Stimulated activated naive B cell treated with anti-CD40 and anti-IgM and Interleukin-4, amounts not matched to agents 10 μg/mL and 1 μg/mL and 100 μg/mL, for 72 hours (primary cell): ENCODE measurements around the gene FAR1.
"Not testable (repeated sequence)": the region's sequence is repeated elsewhere in the genome, so short reads cannot be mapped to it uniquely, and the experiment has no call there.

Experiments used
- ATAC-seq, 2 donors: fragments of 150-1000 bp; cut with Tn5 transposase; replicated peaks; 2 replicates each; pipeline ENCODE4 v1.10.0; 2021; ENCODE audit warnings: moderate library complexity in 1 of 2
- DNase-seq: peaks from one replicate; pipeline ENCODE4 v3.0.0; 2021
- H3K27ac Mint-ChIP-seq: one replicate; pipeline ENCODE4 v1.8.0; 2022; ENCODE audit warnings: mild to moderate bottlenecking, mixed read lengths
- H3K27me3 Mint-ChIP-seq, 2 donors: one replicate each; pipeline ENCODE4 v1.8.0; 2022; ENCODE audit warnings: mixed read lengths in 2 of 2
- H3K36me3 Mint-ChIP-seq, 2 donors: one replicate each; pipeline ENCODE4 v1.8.0; 2022; ENCODE audit warnings: mixed read lengths in 2 of 2, mild to moderate bottlenecking in 1 of 2
- H3K4me1 Mint-ChIP-seq, 2 donors: one replicate each; pipeline ENCODE4 v1.8.0; 2022; ENCODE audit warnings: mixed read lengths in 2 of 2, mild to moderate bottlenecking in 1 of 2
- H3K4me3 Mint-ChIP-seq, 2 donors: one replicate each; pipeline ENCODE4 v1.8.0; 2022; ENCODE audit warnings: mild to moderate bottlenecking in 2 of 2, mixed read lengths in 2 of 2, moderate library complexity in 1 of 2
- H3K9me3 Mint-ChIP-seq, 2 donors: one replicate each; pipeline ENCODE4 v1.8.0; 2022; ENCODE audit warnings: mixed read lengths in 2 of 2, mild to moderate bottlenecking in 1 of 2

The FAR1 gene

DNA sequence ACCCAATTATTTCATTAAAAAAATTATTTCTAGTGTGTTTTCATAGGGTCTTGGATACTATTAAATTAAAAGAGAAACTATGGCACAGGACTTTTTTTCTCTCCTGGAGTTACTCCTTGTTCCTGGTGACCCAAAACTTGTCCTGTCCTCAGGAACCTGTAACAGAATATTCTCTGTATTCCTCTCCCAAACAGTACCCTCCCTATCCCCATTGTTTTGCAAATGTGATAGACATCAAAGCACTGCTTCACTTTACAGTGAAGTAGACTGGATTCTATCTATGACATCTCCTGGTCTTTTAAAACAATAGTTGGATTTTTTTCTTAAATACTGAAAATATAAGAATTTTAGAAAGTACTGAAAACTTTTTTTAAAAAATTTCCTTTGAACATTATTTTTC lies 37.2 kb downstream of the FAR1 start:
- Mint-ChIP-seq H3K9me3 (no peaks in the 10 kb centered on the region), H3K27me3 (no peaks in the 10 kb centered on the region), H3K4me1 (no peaks in the 10 kb centered on the region), H3K27ac (no peak overlapping the region), H3K4me3 (no peak overlapping the region), H3K36me3 (peaks cover 18 to 42% of the 10 kb centered on the region in 2 donors)
- no peak for ATAC-seq
- no peak for DNase-seq

DNA sequence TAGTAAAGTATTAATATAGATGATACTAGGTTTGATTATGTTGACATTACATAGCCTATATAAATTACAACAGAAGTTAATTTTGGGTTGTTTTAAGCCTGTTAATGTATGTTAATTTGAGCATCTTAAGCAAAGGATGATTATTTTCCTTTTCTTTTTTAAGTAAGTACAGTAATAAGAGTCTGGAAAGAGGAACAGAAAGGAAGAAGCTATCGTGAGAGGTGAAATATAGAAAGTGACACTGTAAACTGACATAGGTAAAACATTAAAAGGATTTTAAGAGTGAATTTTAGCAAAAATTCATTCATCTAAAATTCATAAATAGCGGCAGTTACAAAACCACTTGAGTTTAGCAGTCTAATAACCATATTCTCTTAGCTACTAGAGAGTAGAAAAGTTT lies 45.5 kb downstream of the FAR1 start:
- H3K27ac Mint-ChIP-seq = no peak overlapping the region
- H3K4me1 Mint-ChIP-seq = no peaks in the 10 kb centered on the region
- no peaks in the 10 kb centered on the region for H3K9me3 Mint-ChIP-seq
- peaks cover 36 to 39% of the 10 kb centered on the region in 2 donors for H3K36me3 Mint-ChIP-seq
- no peaks in the 10 kb centered on the region for H3K27me3 Mint-ChIP-seq
- no peak for DNase-seq
- peak; percentile 60 to 69 for ATAC-seq
- H3K4me3 Mint-ChIP-seq = no peak overlapping the region

DNA sequence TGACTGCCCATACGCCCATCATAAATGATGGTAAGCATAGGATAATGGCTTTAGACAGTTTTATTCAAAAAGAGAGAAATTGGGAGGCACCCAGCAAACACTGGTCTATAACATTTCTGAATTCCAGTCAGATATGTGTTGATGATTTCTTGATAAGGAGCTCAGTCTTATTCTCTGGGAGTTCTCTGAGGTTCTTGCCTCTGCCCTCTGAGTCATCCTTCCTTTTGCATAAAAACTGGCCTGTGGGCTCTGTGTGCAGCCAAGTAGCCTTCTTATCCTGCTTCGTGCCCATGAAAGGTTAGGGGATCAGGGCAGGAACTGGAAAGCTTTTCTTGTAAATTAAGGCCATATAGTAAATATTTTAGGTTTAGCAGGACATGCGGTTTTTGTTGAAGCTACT lies 48.9 kb downstream of the FAR1 start:
- H3K36me3 Mint-ChIP-seq = peaks cover 30 to 38% of the 10 kb centered on the region in 2 donors

DNA sequence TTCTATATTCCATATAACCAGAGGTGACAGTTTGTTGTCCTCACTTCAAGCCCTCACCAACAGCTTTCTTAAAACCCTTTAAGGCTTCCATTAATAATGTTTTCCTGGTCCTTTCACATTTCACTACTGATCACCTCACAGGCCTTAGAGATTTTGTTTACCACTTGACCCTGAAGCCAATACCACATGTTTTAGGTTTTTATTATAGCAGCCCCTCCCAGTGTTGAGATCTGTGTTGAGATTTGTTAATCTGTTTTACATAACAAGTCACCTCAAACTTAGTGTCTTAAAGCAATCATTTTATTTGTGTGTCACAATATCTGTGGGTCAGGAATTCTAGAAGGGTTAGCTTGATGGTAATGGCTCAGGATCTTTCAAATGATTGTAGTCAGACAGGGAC lies 49.9 kb downstream of the FAR1 start:
- Mint-ChIP-seq H3K36me3 (peaks cover 37 to 48% of the 10 kb centered on the region in 2 donors), H3K27ac (peak overlapping the region; percentile 32), H3K4me1 (no peaks in the 10 kb centered on the region), H3K27me3 (no peaks in the 10 kb centered on the region), H3K4me3 (no peak overlapping the region), H3K9me3 (no peaks in the 10 kb centered on the region)
- no peak for ATAC-seq
- no peak for DNase-seq

More for the DNA sequence above, 48.9 kb downstream of the FAR1 start:
- H3K27me3 Mint-ChIP-seq = no peaks in the 10 kb centered on the region
- H3K4me1 Mint-ChIP-seq = no peaks in the 10 kb centered on the region
- no peak overlapping the region for H3K4me3 Mint-ChIP-seq
- no peaks in the 10 kb centered on the region for H3K9me3 Mint-ChIP-seq
- DNase-seq = no peak
- no peak overlapping the region for H3K27ac Mint-ChIP-seq
- ATAC-seq = no peak

DNA sequence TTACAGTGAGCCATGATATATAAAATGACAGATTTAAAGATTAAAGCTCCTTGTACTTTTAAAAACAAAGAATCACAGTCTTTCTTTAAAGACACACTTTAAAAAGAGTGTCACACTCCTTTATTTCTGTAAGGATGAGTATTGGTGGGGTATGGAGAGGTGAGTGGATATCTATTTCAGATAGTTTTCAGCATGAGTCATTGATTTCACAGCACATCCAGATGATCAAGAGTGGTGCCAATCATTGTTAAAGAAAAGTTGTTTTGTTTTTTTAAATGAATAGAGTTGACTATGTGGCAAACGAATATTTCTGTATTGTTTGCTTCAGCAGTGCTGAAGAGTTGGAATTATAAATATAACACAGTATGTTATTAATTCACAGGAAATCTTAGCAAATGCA lies 52.5 kb downstream of the FAR1 start:
- peaks cover 32 to 41% of the 10 kb centered on the region in 2 donors for H3K36me3 Mint-ChIP-seq
- no peak for DNase-seq

DNA sequence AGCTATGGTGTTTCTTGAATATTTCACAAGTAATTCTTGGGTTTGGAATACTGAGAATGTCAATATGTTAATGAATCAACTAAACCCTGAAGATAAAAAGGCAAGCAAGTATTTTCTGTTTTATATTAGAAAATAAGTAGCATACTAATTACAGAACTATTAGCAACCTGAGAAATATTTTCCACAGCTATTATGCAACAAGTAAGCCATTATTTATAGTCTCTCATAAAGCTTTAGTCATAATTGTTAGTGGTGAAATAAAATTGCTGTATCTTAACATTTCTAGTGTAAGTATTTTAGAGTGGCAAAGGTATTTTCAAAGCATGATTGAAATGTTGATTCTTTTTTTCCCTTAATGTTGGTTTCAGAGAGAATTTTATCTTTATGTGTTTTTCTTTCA lies 53.3 kb downstream of the FAR1 start:
- H3K9me3 Mint-ChIP-seq = no peaks in the 10 kb centered on the region
- H3K4me1 Mint-ChIP-seq = no peaks in the 10 kb centered on the region
- peaks cover 34 to 40% of the 10 kb centered on the region in 2 donors for H3K36me3 Mint-ChIP-seq
- no peak overlapping the region for H3K4me3 Mint-ChIP-seq
- ATAC-seq (no peak), DNase-seq (no peak)
- no peak overlapping the region for H3K27ac Mint-ChIP-seq
- H3K27me3 Mint-ChIP-seq = no peaks in the 10 kb centered on the region

More for the DNA sequence above, 52.5 kb downstream of the FAR1 start:
- H3K4me3 Mint-ChIP-seq = no peak overlapping the region
- no peaks in the 10 kb centered on the region for H3K27me3 Mint-ChIP-seq
- no peak overlapping the region for H3K27ac Mint-ChIP-seq
- no peaks in the 10 kb centered on the region for H3K4me1 Mint-ChIP-seq
- no peak for ATAC-seq
- H3K9me3 Mint-ChIP-seq = no peaks in the 10 kb centered on the region

DNA sequence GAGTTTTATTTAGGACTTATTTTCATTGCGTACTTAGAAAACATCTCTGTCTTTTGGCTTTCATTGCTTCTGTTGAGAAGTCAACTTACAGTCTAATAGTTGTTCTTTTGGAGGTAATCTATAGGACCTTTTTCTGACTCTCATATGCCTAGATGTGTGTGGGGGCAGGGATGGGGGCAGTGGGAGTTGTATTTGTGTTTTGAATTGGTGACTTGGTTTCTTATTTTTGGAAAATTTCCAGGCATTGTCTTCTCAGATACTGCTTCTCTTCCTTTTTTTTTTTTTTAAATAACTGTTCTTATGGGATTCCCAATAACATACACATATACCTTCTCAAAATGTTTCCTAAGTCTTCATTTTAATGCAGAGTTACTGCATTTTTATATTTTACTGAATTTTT lies 58.0 kb downstream of the FAR1 start:
- peaks cover 25 to 37% of the 10 kb centered on the region in 2 donors for H3K36me3 Mint-ChIP-seq
- no peaks in the 10 kb centered on the region for H3K9me3 Mint-ChIP-seq
- H3K27me3 Mint-ChIP-seq = no peaks in the 10 kb centered on the region
- no peak overlapping the region for H3K4me3 Mint-ChIP-seq
- DNase-seq = no peak
- H3K4me1 Mint-ChIP-seq = no peaks in the 10 kb centered on the region
- no peak for ATAC-seq
- H3K27ac Mint-ChIP-seq = no peak overlapping the region

DNA sequence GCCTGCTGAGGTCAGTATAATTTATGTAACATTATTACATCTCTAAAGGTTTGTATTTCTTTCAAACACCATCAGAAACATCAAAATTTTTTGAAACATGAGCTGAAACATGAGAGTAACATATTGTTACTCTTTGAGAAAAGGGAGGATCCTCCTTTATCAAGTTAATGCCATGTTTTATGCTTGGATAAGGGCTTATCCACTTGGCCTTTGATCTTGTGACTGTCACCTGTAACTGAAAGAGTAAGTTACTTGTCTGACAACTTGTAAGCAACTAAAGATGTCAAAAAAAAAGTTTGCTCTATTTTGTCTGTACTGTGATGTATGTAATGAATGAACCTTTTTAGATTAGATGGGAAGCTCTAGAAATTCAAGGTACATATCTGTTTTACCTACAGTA lies 59.6 kb downstream of the FAR1 start:
- Mint-ChIP-seq H3K27me3 (no peaks in the 10 kb centered on the region), H3K4me1 (no peaks in the 10 kb centered on the region), H3K4me3 (no peak overlapping the region), H3K27ac (no peak overlapping the region), H3K36me3 (peaks cover 19 to 30% of the 10 kb centered on the region in 2 donors), H3K9me3 (no peaks in the 10 kb centered on the region)
- ATAC-seq (no peak), DNase-seq (no peak)

DNA sequence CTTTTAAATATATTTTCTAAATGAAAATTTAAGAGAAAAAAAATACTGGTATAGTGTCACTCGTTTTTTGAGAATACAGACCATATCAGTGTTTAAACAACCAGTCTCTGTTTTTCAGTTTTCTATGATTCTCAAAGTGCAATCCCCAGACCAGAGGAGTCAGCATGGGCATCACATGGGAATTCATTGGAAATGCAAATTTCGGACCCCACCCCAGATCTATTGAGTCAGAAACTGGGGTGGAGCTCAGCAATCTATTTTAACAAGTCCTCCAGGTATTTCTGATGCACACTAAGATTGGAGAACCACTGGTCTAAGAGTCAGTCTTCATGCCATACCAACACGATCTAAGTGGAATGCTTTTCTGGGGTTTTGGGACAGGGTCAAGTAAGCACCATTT lies 66.1 kb downstream of the FAR1 start:
- Mint-ChIP-seq H3K27me3 (peaks cover 0 to 3% of the 10 kb centered on the region in 2 donors), H3K4me3 (no peak overlapping the region), H3K36me3 (peaks cover 0 to 5% of the 10 kb centered on the region in 2 donors), H3K9me3 (no peaks in the 10 kb centered on the region), H3K27ac (no peak overlapping the region), H3K4me1 (no peaks in the 10 kb centered on the region)
- ATAC-seq (no peak), DNase-seq (no peak)

DNA sequence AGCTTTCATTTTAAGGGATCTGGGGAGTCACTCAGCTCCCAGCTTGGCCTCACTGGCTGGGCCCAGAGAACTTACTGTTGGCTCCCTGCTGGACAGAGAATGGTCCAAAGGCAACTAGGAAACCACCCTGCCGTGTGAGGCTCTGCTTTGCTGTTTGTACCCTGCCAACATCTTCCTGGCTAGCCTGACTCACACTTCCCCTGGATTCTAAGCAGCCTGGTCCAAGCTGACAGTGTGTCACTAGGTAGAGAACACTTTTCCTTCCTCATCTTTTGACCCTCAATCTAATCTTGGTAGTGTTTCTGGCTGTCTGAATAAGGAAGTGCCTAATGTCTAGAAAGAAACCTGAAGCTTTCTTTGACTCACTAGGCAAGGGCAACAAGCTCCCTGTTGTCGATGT lies 76.7 kb downstream of the FAR1 start:
- ATAC-seq (peak; percentile 29 to 69), DNase-seq (no peak)
- Mint-ChIP-seq H3K27me3 (peaks cover 22 to 48% of the 10 kb centered on the region in 2 donors), H3K4me3 (no peak overlapping the region), H3K36me3 (peaks cover 0 to 1% of the 10 kb centered on the region in 2 donors), H3K4me1 (no peaks in the 10 kb centered on the region), H3K9me3 (no peaks in the 10 kb centered on the region), H3K27ac (no peak overlapping the region)

DNA sequence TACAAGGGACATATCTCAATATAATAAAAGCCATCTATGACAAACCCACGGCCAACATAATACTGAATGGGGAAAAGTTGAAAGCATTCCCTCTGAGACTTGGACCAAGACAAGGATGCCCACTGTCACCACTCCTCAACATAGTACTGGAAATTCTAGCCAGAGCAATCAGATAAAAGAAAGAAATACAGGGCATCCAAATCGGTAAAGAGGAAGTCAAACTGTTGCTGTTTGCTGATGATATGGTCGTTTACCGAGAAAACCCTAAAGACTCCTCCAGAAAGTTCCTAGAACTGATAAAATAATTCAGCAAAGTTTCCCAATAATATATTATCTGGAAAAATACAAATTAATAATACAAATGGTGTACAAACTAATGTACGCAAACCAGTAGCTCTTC lies 84.8 kb downstream of the FAR1 start:
- H3K27me3 Mint-ChIP-seq = peaks cover 17 to 19% of the 10 kb centered on the region in 2 donors
- not testable (repeated sequence) for H3K27ac Mint-ChIP-seq, DNase-seq, H3K36me3 Mint-ChIP-seq, ATAC-seq, H3K9me3 Mint-ChIP-seq, H3K4me3 Mint-ChIP-seq, H3K4me1 Mint-ChIP-seq

DNA sequence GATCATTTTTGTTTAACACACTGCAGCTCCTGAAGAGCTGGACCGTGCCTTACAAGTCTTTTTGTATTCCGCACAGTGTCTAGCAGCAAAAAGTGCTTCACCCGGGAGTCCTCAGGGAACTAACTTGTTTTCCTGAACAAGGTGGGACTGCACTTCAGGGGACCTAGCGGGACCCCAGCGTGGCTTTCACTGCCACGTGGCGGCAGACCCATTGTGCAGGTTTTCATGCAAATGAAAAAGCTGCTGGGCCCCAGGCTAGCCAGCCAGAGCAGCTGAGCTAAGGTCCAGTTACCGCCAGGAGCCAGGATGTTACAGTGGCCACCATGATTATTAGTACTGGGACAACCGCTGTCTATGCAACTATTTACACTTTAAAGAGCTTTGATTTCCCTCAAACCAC lies 90.6 kb downstream of the FAR1 start:
- Mint-ChIP-seq H3K27me3 (peaks cover 3 to 8% of the 10 kb centered on the region in 2 donors), H3K4me3 (no peak overlapping the region), H3K27ac (no peak overlapping the region), H3K4me1 (no peaks in the 10 kb centered on the region), H3K9me3 (peaks cover 0 to 5% of the 10 kb centered on the region in 2 donors), H3K36me3 (no peaks in the 10 kb centered on the region)
- DNase-seq = no peak
- no peak for ATAC-seq

DNA sequence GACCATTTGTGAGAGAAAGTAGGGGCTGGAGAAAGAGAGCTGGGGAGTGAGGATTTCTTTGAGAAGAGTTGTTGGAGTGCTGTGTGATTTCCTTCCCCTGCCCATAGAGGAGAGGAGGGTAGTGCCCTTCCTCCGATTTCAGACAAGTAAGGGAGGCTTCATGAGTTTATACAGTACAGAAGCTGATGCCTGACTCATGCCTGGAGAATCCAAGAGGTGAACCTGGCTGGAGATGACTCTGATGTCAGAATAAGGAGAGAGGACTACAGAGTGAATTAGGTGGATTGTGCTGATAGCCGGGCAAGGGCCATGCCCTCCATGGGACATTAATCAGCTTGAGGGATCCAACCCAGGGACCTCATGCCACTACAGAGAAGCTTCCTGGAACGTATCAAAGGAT lies 91.6 kb downstream of the FAR1 start:
- DNase-seq (no peak), ATAC-seq (no peak)
- no peak overlapping the region for H3K27ac Mint-ChIP-seq
- H3K27me3 Mint-ChIP-seq = peaks cover 5 to 6% of the 10 kb centered on the region in 2 donors
- no peak overlapping the region for H3K4me3 Mint-ChIP-seq
- no peaks in the 10 kb centered on the region for H3K4me1 Mint-ChIP-seq
- H3K9me3 Mint-ChIP-seq = no peaks in the 10 kb centered on the region
- no peaks in the 10 kb centered on the region for H3K36me3 Mint-ChIP-seq

DNA sequence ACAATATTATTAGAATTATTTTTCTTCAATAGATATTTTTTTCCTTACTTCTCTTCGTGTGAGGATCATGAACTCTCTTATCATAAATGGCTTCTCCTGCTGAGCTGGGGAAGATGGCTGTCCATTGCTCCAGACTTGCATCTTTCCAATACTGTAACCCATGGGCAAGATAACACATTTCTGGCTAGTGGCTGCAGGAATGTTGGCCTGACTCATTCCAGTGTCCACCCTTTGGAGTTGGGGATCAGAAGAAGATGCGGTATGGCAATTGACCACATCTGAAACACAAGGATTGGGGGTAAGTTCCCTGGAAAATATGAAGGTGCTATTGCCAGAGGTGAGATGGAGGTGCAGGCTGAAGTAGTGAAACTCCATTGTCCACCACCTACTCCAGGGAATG lies 92.8 kb downstream of the FAR1 start:
- Mint-ChIP-seq H3K9me3 (no peaks in the 10 kb centered on the region), H3K27me3 (peaks cover 5 to 6% of the 10 kb centered on the region in 2 donors), H3K4me1 (no peaks in the 10 kb centered on the region), H3K36me3 (no peaks in the 10 kb centered on the region), H3K4me3 (no peak overlapping the region), H3K27ac (no peak overlapping the region)
- no peak for DNase-seq
- ATAC-seq = no peak

DNA sequence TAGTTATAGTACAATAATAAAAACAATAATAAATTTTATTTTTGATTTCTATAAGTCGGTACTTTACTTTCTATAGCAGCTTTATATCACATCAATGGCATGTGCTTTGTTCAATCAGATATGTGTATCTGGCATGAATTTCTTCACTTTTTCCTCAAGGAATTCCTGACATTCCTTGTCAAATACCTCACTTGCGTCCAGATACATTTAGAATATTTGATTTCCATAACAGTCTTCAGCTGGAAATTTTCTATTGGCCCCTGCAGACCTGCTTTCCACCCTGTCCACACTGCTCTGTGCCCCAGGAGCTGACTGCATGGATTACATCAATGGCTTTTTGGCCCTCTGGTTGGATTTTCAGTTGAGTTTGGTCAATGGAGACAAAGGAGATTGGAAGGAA lies 93.2 kb downstream of the FAR1 start:
- ATAC-seq = no peak
- no peak overlapping the region for H3K27ac Mint-ChIP-seq
- no peak for DNase-seq

DNA sequence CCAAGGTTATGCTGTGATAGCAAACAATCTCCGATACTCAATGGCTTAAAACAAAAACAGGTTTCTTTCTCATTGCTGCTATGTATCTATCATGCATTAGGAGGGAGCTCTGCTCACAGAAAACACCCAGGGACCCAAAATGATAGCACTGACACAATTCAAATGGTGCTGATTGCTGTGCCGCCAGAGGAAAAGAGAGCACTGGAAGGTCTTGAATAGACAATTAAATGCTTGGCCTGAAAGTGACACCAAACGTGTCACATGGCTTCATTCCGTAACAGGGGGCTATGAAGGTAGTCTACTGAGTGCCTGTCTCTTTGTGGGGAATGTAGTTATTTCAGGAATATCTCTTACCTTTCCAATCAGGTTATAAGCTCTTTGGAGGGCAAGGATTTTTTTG lies 94.2 kb downstream of the FAR1 start:
- H3K27me3 Mint-ChIP-seq = peaks cover 5 to 6% of the 10 kb centered on the region in 2 donors
- H3K9me3 Mint-ChIP-seq = no peaks in the 10 kb centered on the region
- H3K36me3 Mint-ChIP-seq = no peaks in the 10 kb centered on the region
- DNase-seq = no peak
- H3K4me3 Mint-ChIP-seq = no peak overlapping the region
- no peak overlapping the region for H3K27ac Mint-ChIP-seq
- ATAC-seq = no peak
- no peaks in the 10 kb centered on the region for H3K4me1 Mint-ChIP-seq

More for the DNA sequence above, 93.2 kb downstream of the FAR1 start:
- Mint-ChIP-seq H3K4me1 (no peaks in the 10 kb centered on the region), H3K4me3 (no peak overlapping the region), H3K9me3 (no peaks in the 10 kb centered on the region), H3K36me3 (no peaks in the 10 kb centered on the region), H3K27me3 (peaks cover 5 to 6% of the 10 kb centered on the region in 2 donors)
